ENCODE data around the gene SPEN. TPM values are rescaled to one million over a fixed set of nuclear protein-coding genes. Genes with fewer than 3 reads are reported as not detected.

SPEN gene
- total RNA-seq, 1 experiment from 2014 or later, result 58.3 TPM

GRCh38 chr1:15945011-15945831 lies 97.7 kb downstream of the SPEN start:
- peaks cover 22% of the 10 kb centered on the region for H3K4me1 ChIP-seq (ENCODE audit: control insufficient read depth, insufficient read depth, low read length)
- POLR2A ChIA-PET, result interaction anchor here (0.6 kb wide), 1 partner anchor 101 kb away, joined by 3 read pairs; no protein-coding TSS in a partner anchor
- H3K27me3 ChIP-seq (ENCODE audit: control insufficient read depth, insufficient read depth, low read length), result no peaks in the 10 kb centered on the region
- intact Hi-C loops (cut with micrococcal nuclease; ENCODE audit: unreplicated experiment), result no loop called here
- in situ Hi-C loops (cut with HindIII; ENCODE audit: low pct_unique_long_range_greater_than_20kb, low sequenced_read_pairs), result no loop called here
- no peak for DNase-seq (ENCODE audit: low read depth, low spot score)
- peaks cover 6% of the 10 kb centered on the region for H3K36me3 ChIP-seq (ENCODE audit: control insufficient read depth, insufficient read depth, low read length)
- no peaks in the 10 kb centered on the region for H3K9me3 ChIP-seq (ENCODE audit: control insufficient read depth, insufficient read depth, low read depth, low read length)
- H3K4me3 ChIP-seq (ENCODE audit: low read depth in 2 of 2, low read length in 2 of 2), result no peak overlapping the region
- TF ChIP-seq SIN3A (IDR thresholded peaks at IDR 0.05; ENCODE audit: borderline replicate concordance, insufficient read depth, low read depth, low read length) (no peak), TCF7L2 (IDR thresholded peaks at IDR 0.05; ENCODE audit: low read depth, low read length) (no peak)
- TF ChIP-seq, protein P1, sequence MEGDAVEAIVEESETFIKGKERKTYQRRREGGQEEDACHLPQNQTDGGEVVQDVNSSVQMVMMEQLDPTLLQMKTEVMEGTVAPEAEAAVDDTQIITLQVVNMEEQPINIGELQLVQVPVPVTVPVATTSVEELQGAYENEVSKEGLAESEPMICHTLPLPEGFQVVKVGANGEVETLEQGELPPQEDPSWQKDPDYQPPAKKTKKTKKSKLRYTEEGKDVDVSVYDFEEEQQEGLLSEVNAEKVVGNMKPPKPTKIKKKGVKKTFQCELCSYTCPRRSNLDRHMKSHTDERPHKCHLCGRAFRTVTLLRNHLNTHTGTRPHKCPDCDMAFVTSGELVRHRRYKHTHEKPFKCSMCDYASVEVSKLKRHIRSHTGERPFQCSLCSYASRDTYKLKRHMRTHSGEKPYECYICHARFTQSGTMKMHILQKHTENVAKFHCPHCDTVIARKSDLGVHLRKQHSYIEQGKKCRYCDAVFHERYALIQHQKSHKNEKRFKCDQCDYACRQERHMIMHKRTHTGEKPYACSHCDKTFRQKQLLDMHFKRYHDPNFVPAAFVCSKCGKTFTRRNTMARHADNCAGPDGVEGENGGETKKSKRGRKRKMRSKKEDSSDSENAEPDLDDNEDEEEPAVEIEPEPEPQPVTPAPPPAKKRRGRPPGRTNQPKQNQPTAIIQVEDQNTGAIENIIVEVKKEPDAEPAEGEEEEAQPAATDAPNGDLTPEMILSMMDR (IDR thresholded peaks at IDR 0.05), result no peak
- TF ChIP-seq, protein P2, sequence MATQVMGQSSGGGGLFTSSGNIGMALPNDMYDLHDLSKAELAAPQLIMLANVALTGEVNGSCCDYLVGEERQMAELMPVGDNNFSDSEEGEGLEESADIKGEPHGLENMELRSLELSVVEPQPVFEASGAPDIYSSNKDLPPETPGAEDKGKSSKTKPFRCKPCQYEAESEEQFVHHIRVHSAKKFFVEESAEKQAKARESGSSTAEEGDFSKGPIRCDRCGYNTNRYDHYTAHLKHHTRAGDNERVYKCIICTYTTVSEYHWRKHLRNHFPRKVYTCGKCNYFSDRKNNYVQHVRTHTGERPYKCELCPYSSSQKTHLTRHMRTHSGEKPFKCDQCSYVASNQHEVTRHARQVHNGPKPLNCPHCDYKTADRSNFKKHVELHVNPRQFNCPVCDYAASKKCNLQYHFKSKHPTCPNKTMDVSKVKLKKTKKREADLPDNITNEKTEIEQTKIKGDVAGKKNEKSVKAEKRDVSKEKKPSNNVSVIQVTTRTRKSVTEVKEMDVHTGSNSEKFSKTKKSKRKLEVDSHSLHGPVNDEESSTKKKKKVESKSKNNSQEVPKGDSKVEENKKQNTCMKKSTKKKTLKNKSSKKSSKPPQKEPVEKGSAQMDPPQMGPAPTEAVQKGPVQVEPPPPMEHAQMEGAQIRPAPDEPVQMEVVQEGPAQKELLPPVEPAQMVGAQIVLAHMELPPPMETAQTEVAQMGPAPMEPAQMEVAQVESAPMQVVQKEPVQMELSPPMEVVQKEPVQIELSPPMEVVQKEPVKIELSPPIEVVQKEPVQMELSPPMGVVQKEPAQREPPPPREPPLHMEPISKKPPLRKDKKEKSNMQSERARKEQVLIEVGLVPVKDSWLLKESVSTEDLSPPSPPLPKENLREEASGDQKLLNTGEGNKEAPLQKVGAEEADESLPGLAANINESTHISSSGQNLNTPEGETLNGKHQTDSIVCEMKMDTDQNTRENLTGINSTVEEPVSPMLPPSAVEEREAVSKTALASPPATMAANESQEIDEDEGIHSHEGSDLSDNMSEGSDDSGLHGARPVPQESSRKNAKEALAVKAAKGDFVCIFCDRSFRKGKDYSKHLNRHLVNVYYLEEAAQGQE (IDR thresholded peaks at IDR 0.05; ENCODE audit: insufficient read depth in 1 of 2, low read depth in 2 of 2, low read length in 1 of 2), result no peak
- CTCF ChIA-PET, result no interaction called here
- no peak for ATAC-seq
- no TSS peak for BruUV-seq (replicated peaks)
- no peak overlapping the region for H3K27ac ChIP-seq (ENCODE audit: low read length)

- ATAC-seq (no peak), DNase-seq (ENCODE audit: low read depth, low spot score) (no peak)
- ChIA-PET CTCF (no interaction called here), POLR2A (interaction anchor here (0.6 kb wide), 1 partner anchor 102 kb away, joined by 3 read pairs; no protein-coding TSS in a partner anchor)
- no TSS peak for BruUV-seq (replicated peaks)
- Histone ChIP-seq H3K9me3 (ENCODE audit: control insufficient read depth, insufficient read depth, low read depth, low read length) (no peaks in the 10 kb centered on the region), H3K36me3 (ENCODE audit: control insufficient read depth, insufficient read depth, low read length) (peaks cover 6% of the 10 kb centered on the region; the same call in 1 of the 2 replicates), H3K27ac (ENCODE audit: low read length) (no peak overlapping the region), H3K4me3 (ENCODE audit: low read depth in 2 of 2, low read length in 2 of 2) (no peak overlapping the region), H3K4me1 (ENCODE audit: control insufficient read depth, insufficient read depth, low read length) (peaks cover 27% of the 10 kb centered on the region), H3K27me3 (ENCODE audit: control insufficient read depth, insufficient read depth, low read length) (no peaks in the 10 kb centered on the region)
- intact Hi-C loops (cut with micrococcal nuclease; ENCODE audit: unreplicated experiment), result no loop called here
- no peak for TF ChIP-seq TCF7L2 (IDR thresholded peaks at IDR 0.05; ENCODE audit: low read depth, low read length)
- TF ChIP-seq POLR2AphosphoS5 (IDR thresholded peaks at IDR 0.05; ENCODE audit: low read depth, low read length), result no peak
- no peak for TF ChIP-seq SIN3A (IDR thresholded peaks at IDR 0.05; ENCODE audit: borderline replicate concordance, insufficient read depth, low read depth, low read length)
- TF ChIP-seq, protein P2 (IDR thresholded peaks at IDR 0.05; ENCODE audit: insufficient read depth in 1 of 2, low read depth in 2 of 2, low read length in 1 of 2), result no peak
- TF ChIP-seq, protein P1 (IDR thresholded peaks at IDR 0.05), result no peak
- in situ Hi-C loops (cut with HindIII; ENCODE audit: low pct_unique_long_range_greater_than_20kb, low sequenced_read_pairs), result no loop called here
Observed at GRCh38 chr1:15945832-15946448, 98.4 kb downstream of the SPEN start.

All from Panc1 (cell line).